Liver (tissue), 3 donors: ENCODE results near the gene TENM3.

ENCODE experiments used
- ATF3 ChIP-seq: IDR thresholded peaks from 2 replicates; pipeline ENCODE4 v1.6.1; 2016; ENCODE audit warnings: antibody characterized with exemption
- CTCF ChIP-seq: fragments of 150-350 bp; IDR thresholded peaks from 2 replicates; pipeline ENCODE4 v1.5.1; 2017; ENCODE audit warnings: improper control_type of control experiment, low read depth, low read length; ENCODE audit not compliant: missing input control
- EGR1 ChIP-seq, 2 donors: IDR thresholded peaks; 2 replicates each; pipeline ENCODE4 v1.6.1; 2016 to 2018; ENCODE audit warnings: antibody characterized with exemption in 2 of 2, low read depth in 2 of 2
- GABPA ChIP-seq, 2 donors: IDR thresholded peaks in 1 of 2; conservative IDR thresholded peaks in 1 of 2; 2 replicates each; pipeline ENCODE4 v1.6.1; 2016; ENCODE audit warnings: antibody characterized with exemption in 2 of 2, mild to moderate bottlenecking in 1 of 2, moderate library complexity in 1 of 2
- JUND ChIP-seq, 2 donors: IDR thresholded peaks; 2 replicates each; pipeline ENCODE4 v1.6.1; 2016; ENCODE audit warnings: antibody characterized with exemption in 2 of 2
- MAX ChIP-seq: IDR thresholded peaks from 2 replicates; pipeline ENCODE4 v1.6.1; 2016; ENCODE audit warnings: antibody characterized with exemption
- NR2F2 ChIP-seq: IDR thresholded peaks from 2 replicates; pipeline ENCODE4 v1.6.1; 2016; ENCODE audit warnings: antibody characterized with exemption
- RAD21 ChIP-seq, 2 donors: IDR thresholded peaks; 2 replicates each; pipeline ENCODE4 v1.6.1; 2016; ENCODE audit warnings: antibody characterized with exemption in 2 of 2, mild to moderate bottlenecking in 2 of 2
- REST ChIP-seq: IDR thresholded peaks from 2 replicates; pipeline ENCODE4 v1.6.1; 2016; ENCODE audit warnings: antibody characterized with exemption, mild to moderate bottlenecking
- SP1 ChIP-seq: IDR thresholded peaks from 2 replicates; pipeline ENCODE4 v1.6.1; 2018; ENCODE audit warnings: antibody characterized with exemption, mild to moderate bottlenecking
- YY1 ChIP-seq: IDR thresholded peaks from 2 replicates; pipeline ENCODE4 v1.6.1; 2016; ENCODE audit warnings: antibody characterized with exemption, mild to moderate bottlenecking
- ZBTB33 ChIP-seq: IDR thresholded peaks from 2 replicates; pipeline ENCODE4 v1.6.1; 2016; ENCODE audit warnings: antibody characterized with exemption
- donor health status: healthy.
- donor health status: healthy.

- no peak for TF ChIP-seq REST
- no peak for TF ChIP-seq NR2F2
- no peak for TF ChIP-seq ZBTB33
- no peak for TF ChIP-seq RAD21 (IDR thresholded peaks at IDR 0.05)
- no peak for TF ChIP-seq CTCF
- no peak for TF ChIP-seq SP1
- no peak for TF ChIP-seq MAX
- TF ChIP-seq ATF3 = no peak
- no peak for TF ChIP-seq YY1
- TF ChIP-seq GABPA (IDR thresholded peaks at IDR 0.05 in 1 of 2, conservative IDR thresholded peaks at IDR 0.05 in 1 of 2) = no peak
- TF ChIP-seq JUND (IDR thresholded peaks at IDR 0.05) = no peak
- no peak for TF ChIP-seq EGR1 (IDR thresholded peaks at IDR 0.05; ENCODE audit: low read depth in 2 of 2)
These were observed 33.3 kb downstream of the TENM3 start for GRCh38 chr4:182276210-182277109.
